ENCODE results near the gene ZBTB5. TPM values are rescaled to one million over a fixed set of nuclear protein-coding genes. Genes with fewer than 3 reads are reported as not detected.
"Not testable (repeated sequence)": the region's sequence is repeated elsewhere in the genome, so short reads cannot be mapped to it uniquely, and the experiment has no call there.

ZBTB5 gene
- total RNA-seq, 2 experiments from 2014 or later: 10.0 to 10.2 TPM

DNA sequence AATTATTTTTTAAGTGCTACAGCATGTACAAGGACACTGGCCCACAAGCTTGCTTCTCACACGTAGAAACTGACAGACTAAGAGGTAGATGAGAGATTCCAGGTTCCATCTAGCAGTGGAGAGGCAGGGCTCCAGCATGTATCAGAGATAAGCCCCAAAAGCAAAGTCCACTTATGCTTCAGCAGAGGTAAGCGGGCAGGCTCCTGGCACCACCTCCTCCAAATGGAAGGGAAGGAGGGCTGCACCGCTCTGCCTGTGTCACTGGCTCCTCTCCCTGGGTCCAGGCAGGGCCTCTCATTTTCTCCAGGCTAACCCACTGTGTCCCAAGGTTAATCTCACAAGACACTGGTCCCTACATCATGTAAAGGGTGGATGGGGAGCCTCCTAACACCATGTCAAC lies 26.9 kb downstream of the ZBTB5 start:
- Mint-ChIP-seq H3K36me3 (ENCODE audit: low read depth) (peaks cover 47% of the 10 kb centered on the region), H3K4me1 (no peaks in the 10 kb centered on the region), H3K27ac (no peak overlapping the region), H3K4me3 (no peak overlapping the region), H3K27me3 (no peaks in the 10 kb centered on the region), H3K9me3 (no peaks in the 10 kb centered on the region)
- DNase-seq: no peak
- POLR2A ChIA-PET: no interaction called here
- CTCF ChIA-PET: no interaction called here

DNA sequence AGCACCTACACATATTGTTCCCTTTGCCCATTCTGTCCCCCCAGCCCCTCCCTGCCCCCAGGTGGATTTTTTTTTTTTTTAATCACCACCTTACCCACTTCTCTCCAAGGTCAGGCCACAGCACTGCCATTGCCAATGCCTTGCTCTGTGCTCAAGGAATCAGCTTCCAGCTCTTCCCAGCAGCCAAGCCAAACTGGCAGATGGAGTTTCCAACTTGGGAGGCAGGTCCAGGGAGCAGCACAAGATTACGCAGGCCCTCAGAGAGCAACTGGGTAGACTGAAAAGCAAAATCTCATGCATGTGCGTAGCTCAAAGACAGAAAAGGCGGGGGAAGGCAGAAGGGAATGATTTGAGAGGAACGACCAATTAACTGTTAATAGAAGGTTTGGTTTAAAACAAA lies 27.6 kb downstream of the ZBTB5 start:
- CTCF ChIA-PET: no interaction called here
- Mint-ChIP-seq H3K9me3 (no peaks in the 10 kb centered on the region), H3K4me3 (no peak overlapping the region), H3K36me3 (ENCODE audit: low read depth) (peaks cover 47% of the 10 kb centered on the region), H3K4me1 (peaks cover 3% of the 10 kb centered on the region), H3K27ac (no peak overlapping the region), H3K27me3 (no peaks in the 10 kb centered on the region)
- DNase-seq: no peak
- POLR2A ChIA-PET: no interaction called here

DNA sequence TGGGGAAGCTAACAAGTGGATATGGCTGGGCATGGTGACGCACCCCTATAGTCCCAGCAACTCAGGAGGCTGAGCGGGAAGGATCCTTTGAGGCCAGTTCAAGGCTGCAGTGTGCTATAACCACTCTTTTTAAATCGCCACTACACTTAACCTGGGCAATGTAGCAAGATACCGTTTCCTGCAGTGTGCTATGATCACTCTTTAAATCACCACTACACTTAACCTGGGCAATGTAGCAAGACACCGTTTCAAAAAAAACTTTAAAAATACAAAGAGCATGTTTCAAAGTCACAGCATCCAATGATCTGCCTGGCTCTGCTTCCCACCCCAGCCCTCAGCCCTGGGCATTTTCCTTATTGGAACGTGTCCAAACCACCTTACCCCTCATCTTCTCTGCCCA lies 28.2 kb downstream of the ZBTB5 start:
- no peaks in the 10 kb centered on the region for H3K9me3 Mint-ChIP-seq
- POLR2A ChIA-PET: no interaction called here

DNA sequence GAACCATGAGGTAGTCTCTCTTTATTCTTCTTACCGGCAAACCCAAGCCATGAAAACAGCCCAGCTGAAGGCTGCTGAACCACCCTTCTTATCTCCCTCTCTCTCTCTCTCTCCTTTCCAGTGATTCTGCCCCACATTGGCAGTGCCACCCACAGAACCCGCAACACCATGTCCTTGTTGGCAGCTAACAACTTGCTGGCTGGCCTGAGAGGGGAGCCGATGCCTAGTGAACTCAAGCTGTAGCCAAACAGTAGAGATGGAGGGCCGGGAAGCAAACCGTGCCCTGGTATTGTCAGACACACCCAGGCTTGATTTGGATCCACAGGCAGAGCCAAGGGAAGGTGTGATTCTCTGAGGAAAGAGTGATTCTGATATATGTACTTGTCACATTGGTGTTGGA lies 28.7 kb downstream of the ZBTB5 start:
- CTCF ChIA-PET: interaction anchor here (2.1 kb wide), 1 partner anchor 13 kb away, joined by 6 read pairs; no protein-coding TSS in a partner anchor
- Mint-ChIP-seq H3K4me3 (no peak overlapping the region), H3K27ac (no peak overlapping the region), H3K27me3 (no peaks in the 10 kb centered on the region), H3K9me3 (no peaks in the 10 kb centered on the region), H3K4me1 (peaks cover 4% of the 10 kb centered on the region), H3K36me3 (ENCODE audit: low read depth) (peaks cover 42% of the 10 kb centered on the region)
- DNase-seq: no peak
- POLR2A ChIA-PET: no interaction called here

More for the DNA sequence above, 28.2 kb downstream of the ZBTB5 start:
- Mint-ChIP-seq H3K27me3 (no peaks in the 10 kb centered on the region), H3K4me1 (peaks cover 4% of the 10 kb centered on the region), H3K27ac (no peak overlapping the region), H3K4me3 (no peak overlapping the region), H3K36me3 (ENCODE audit: low read depth) (peaks cover 44% of the 10 kb centered on the region)
- CTCF ChIA-PET: interaction anchor here (2.1 kb wide), 1 partner anchor 13 kb away, joined by 6 read pairs; no protein-coding TSS in a partner anchor
- no peak for DNase-seq

DNA sequence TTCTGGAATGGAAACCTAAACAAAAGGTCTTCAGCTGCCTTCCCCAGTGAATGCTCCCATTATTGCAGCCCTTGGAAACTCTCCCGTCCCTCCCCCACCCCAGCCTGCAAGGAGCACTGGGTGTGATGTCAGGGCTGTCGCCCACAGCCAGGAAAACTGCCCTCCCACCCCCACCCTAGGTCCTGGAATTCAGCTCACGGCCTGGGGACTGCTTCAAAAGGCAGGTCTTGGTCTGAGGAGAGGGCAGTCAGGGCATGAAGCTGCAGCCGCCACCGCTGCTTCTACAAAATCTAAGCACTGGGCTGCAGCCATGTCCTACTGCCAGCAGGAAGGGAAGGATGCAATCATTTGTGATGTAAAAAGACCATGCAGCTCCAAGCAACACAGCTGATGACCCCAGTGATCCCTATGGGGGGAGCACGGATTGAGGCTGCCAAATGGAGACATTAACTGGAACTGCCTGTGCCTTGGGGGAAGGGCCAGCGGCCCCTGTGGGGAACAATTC lies 31.3 kb downstream of the ZBTB5 start:
- POLR2A ChIA-PET: no interaction called here
- H3K27ac Mint-ChIP-seq: no peak overlapping the region

DNA sequence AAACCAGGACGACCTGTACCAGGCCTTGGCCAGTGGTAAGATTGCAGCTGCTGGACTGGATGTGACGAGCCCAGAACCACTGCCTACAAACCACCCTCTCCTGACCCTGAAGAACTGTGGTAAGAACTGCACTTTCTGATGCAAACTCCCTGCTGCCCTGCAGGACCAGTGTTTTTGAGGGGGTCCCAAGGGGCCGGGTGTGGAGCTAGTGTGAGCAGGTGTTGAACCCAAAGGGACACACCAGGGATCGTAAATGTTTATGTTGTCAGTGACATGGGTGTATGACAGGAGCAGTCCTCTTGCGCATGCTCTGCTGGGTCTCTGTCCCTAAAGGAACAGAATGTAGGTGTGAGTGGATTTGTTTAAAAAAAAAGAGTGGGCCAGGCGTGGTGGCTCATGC lies 33.2 kb downstream of the ZBTB5 start:
- no peak overlapping the region for H3K27ac Mint-ChIP-seq
- peaks cover 6% of the 10 kb centered on the region for H3K4me1 Mint-ChIP-seq
- H3K9me3 Mint-ChIP-seq: no peaks in the 10 kb centered on the region
- no peak overlapping the region for H3K4me3 Mint-ChIP-seq
- H3K36me3 Mint-ChIP-seq (ENCODE audit: low read depth): peaks cover 19% of the 10 kb centered on the region
- ChIA-PET CTCF (interaction anchor here (1.5 kb wide), 1 partner anchor 162 kb away, joined by 3 read pairs; no protein-coding TSS in a partner anchor), POLR2A (no interaction called here)
- no peaks in the 10 kb centered on the region for H3K27me3 Mint-ChIP-seq
- DNase-seq: no peak

More for the DNA sequence above, 31.3 kb downstream of the ZBTB5 start:
- no peaks in the 10 kb centered on the region for H3K9me3 Mint-ChIP-seq
- H3K4me3 Mint-ChIP-seq: no peak overlapping the region
- peaks cover 28% of the 10 kb centered on the region for H3K36me3 Mint-ChIP-seq (ENCODE audit: low read depth)
- no peak for DNase-seq
- CTCF ChIA-PET: interaction anchor here (0.5 kb wide), 1 partner anchor 16 kb away, joined by 3 read pairs; no protein-coding TSS in a partner anchor
- H3K27me3 Mint-ChIP-seq: no peaks in the 10 kb centered on the region
- H3K4me1 Mint-ChIP-seq: peaks cover 6% of the 10 kb centered on the region

DNA sequence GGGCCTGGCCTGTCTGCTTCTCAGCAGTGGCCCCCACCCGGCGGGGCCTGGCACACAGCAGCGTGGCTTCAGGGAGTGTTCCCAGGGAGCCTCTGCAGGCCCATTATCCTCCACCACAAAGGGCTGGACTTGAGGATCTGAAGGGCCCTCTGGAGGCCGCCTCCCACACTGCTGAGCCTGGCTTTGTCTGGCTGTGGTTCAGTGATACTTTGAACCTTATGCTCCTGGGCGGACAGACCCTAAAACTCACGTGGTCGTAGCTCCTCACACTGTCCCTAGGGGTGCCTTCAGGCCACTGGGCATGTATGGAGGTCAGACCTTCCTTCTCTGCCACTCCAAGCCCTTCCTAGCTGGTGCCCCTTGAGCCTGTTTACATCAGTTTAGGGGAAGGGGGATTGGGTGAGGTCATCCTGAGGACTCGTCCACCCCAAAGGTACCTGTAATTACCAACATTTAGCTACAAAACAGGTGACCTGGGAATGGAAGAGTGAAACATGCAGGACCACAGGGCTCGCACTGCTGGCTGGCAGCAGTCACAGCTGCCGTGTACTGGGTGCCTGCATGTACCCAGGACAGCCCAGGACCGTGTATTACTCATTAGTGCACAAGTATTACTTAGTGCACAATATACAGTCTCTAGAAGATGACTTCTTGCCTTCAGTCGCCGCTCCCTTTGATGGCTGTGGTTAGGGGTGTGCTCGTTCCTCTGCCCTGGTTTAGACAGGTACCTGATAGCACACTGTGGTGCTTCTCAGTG lies 34.2 kb downstream of the ZBTB5 start:
- Mint-ChIP-seq H3K4me1 (peaks cover 6% of the 10 kb centered on the region), H3K27me3 (no peaks in the 10 kb centered on the region), H3K27ac (no peak overlapping the region), H3K36me3 (ENCODE audit: low read depth) (peaks cover 20% of the 10 kb centered on the region), H3K4me3 (no peak overlapping the region), H3K9me3 (no peaks in the 10 kb centered on the region)
- ChIA-PET CTCF (interaction anchor here (1.5 kb wide), 2 partner anchors 16 to 163 kb away, joined by 3 to 4 read pairs; no protein-coding TSS in a partner anchor), POLR2A (no interaction called here)
- DNase-seq: no peak

DNA sequence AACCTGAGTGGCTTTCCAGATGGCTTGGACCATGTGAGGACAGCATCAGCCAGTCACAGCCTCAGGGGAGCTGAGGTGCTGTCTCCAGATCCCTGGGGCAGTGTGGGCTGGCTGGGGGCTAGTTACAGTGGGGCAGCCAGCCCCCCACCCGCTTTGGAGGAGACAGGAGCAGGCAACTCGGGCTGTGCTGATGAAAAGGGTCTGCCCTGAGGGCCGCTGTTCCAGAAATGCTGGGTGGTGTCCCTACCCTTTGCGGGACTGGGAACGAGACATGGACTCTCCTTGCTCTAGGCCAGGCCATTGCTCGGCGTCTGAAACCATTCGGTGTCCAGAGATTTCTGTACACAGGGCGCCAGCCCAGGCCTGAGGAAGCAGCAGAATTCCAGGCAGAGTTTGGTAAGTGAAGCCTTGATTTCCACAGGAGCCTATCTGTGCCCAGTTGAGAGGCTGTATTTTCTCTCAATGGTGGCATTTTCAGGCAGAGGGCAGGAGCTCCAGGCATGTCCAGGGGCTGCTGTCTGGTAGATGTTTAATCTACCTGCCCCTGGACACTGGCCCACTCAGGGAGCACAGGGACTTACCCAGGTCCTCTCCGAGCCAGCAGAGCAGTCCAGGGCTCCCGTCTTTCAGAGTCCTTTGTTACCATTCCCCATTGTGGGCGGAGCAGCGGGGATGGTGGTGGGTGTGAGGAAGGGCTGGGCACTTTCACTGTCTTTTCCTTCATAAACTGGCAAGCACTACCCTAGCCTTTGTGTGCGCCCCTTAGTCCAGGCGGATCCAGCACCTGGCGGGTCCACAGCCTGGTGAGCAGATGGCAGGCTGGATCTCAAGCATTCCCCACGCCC lies 35.6 kb downstream of the ZBTB5 start:
- ChIA-PET POLR2A (no interaction called here), CTCF (interaction anchor here (1.5 kb wide), 1 partner anchor 15 kb away, joined by 4 read pairs; no protein-coding TSS in a partner anchor)
- H3K27me3 Mint-ChIP-seq: no peaks in the 10 kb centered on the region
- no peak overlapping the region for H3K27ac Mint-ChIP-seq
- no peak for DNase-seq
- H3K4me3 Mint-ChIP-seq: no peak overlapping the region
- H3K9me3 Mint-ChIP-seq: no peaks in the 10 kb centered on the region
- H3K4me1 Mint-ChIP-seq: peaks cover 6% of the 10 kb centered on the region
- peaks cover 15% of the 10 kb centered on the region for H3K36me3 Mint-ChIP-seq (ENCODE audit: low read depth)

DNA sequence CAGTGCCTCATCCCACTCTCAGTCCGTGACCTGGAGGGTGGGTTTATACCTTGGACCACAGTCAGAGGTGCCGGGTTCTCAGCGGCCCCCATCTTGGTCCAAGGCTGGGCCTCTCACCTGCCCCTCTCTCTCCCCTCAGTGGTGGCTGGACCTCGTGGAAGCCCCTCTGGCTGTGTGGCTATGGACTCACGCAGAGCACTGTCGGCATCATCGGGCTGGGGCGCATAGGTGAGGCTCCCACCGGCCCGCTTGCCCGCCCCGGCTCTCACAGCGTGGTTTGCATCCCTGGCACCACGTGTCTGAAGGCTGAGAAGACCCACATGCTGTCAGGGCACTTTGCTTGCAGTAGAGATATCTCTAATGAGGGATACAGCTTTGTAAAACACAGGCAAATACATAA lies 36.9 kb downstream of the ZBTB5 start:
- Mint-ChIP-seq H3K4me3 (no peak overlapping the region), H3K27ac (no peak overlapping the region)
- POLR2A ChIA-PET: no interaction called here

DNA sequence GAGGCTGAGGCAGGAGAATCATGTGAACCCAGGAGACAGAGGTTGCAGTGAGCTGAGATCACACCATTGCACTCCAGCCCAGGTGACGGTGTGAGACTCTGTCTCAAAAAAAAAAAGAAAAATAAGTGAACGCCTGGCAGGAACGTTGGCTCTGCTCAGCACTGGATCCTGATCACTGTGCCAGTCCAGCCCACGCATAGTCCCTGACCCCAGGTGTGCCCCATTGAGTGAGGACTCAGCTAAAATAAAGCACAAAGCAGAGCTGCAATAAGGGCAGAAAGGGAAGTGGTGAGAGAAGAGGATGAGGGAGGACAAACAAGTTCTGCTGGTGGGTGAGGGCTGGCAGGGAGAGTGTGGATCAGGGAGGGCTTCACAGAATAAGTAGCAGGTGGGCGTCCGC lies 38.4 kb downstream of the ZBTB5 start:
- Mint-ChIP-seq H3K27me3 (no peaks in the 10 kb centered on the region), H3K36me3 (ENCODE audit: low read depth) (peaks cover 12% of the 10 kb centered on the region), H3K27ac (no peak overlapping the region), H3K9me3 (no peaks in the 10 kb centered on the region), H3K4me1 (peaks cover 20% of the 10 kb centered on the region), H3K4me3 (no peak overlapping the region)
- CTCF ChIA-PET: interaction anchor here (0.5 kb wide), 1 partner anchor 535 kb away, joined by 4 read pairs; no protein-coding TSS in a partner anchor
- POLR2A ChIA-PET: no interaction called here
- no peak for DNase-seq

More for the DNA sequence above, 36.9 kb downstream of the ZBTB5 start:
- CTCF ChIA-PET: no interaction called here
- no peaks in the 10 kb centered on the region for H3K9me3 Mint-ChIP-seq
- H3K4me1 Mint-ChIP-seq: peaks cover 13% of the 10 kb centered on the region
- no peak for DNase-seq
- peaks cover 14% of the 10 kb centered on the region for H3K36me3 Mint-ChIP-seq (ENCODE audit: low read depth)
- no peaks in the 10 kb centered on the region for H3K27me3 Mint-ChIP-seq

DNA sequence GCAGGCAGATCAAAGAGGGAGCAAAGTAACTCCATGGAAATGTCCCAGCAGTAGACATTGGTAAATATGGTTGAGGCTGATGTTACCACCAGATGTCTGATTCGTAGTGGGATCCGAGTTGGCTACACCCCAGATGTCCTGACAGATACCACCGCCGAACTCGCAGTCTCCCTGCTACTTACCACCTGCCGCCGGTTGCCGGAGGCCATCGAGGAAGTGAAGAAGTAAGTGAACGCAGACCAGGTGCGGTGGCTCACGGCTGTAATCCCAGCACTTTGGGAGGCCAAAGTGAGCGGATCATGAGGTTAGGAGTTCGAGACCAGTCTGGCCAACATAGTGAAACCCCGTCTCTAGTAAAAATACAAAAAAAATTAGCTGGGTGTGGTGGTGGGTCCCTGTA lies 38.8 kb downstream of the ZBTB5 start:
- peaks cover 12% of the 10 kb centered on the region for H3K36me3 Mint-ChIP-seq (ENCODE audit: low read depth)
- H3K4me3 Mint-ChIP-seq, DNase-seq, POLR2A ChIA-PET, H3K9me3 Mint-ChIP-seq, H3K27me3 Mint-ChIP-seq, H3K27ac Mint-ChIP-seq: not testable (repeated sequence)
- CTCF ChIA-PET: interaction anchor here (0.5 kb wide), 1 partner anchor 536 kb away, joined by 4 read pairs; no protein-coding TSS in a partner anchor
- H3K4me1 Mint-ChIP-seq: peaks cover 20% of the 10 kb centered on the region

DNA sequence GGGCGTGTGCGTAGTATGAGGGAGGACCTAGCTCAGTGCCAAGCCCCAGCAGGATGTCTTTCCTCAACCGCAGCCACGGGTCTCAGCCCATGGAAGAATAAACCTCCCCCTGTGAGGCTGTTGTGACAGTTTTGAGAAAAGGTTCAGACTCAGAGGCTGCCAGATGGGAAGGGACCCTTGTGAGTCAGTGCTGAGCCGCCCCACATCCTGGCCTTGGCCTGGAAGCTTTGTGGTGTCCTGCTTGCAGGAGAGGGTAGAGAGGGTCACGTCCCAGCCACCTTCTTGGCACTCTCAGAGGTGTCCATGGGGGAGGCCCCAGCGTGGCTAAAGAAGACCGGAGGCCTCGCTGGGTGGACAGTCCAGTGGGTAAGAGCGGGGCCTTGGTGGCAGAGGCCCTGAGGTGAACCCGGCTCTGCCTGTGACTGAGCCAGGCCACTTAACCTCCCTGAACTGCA lies 39.9 kb downstream of the ZBTB5 start:
- ChIA-PET CTCF (interaction anchor here (0.6 to 2.6 kb wide), 3 partner anchors 14 to 384 kb away, joined by 4 to 7 read pairs (median 4); no protein-coding TSS in a partner anchor), POLR2A (interaction anchor here (0.7 kb wide), 1 partner anchor 225 kb away, joined by 4 read pairs; the partner anchor contains the start of gene FRMPD1)
- Mint-ChIP-seq H3K9me3 (no peaks in the 10 kb centered on the region), H3K27me3 (no peaks in the 10 kb centered on the region), H3K4me1 (peaks cover 19% of the 10 kb centered on the region), H3K36me3 (ENCODE audit: low read depth) (peaks cover 12% of the 10 kb centered on the region), H3K27ac (no peak overlapping the region), H3K4me3 (no peak overlapping the region)
- no peak for DNase-seq
